ENCODE results near the gene B4GALNT1. TPM values are rescaled to one million over a fixed set of nuclear protein-coding genes. Genes with fewer than 3 reads are reported as not detected.

The B4GALNT1 gene
- total and polyA plus RNA-seq, 9 of the 15 experiments (the other 6 are each of a cell fraction or from before 2014, with no cell fraction given): 1.0 to 32.2 (median 9.8) TPM

- TF ChIP-seq PTTG1 (tag; IDR thresholded peaks at IDR 0.05; ENCODE audit: low read depth): no peak
- peak; percentile 78; the same call in 1 of the 2 replicates for TF ChIP-seq RB1 (IDR thresholded peaks at IDR 0.05; ENCODE audit: low read depth)
- no peak for TF ChIP-seq NFE2L1 (tag; IDR thresholded peaks at IDR 0.05; ENCODE audit: borderline replicate concordance, low read depth)
- no peak for TF ChIP-seq MCM5 (IDR thresholded peaks at IDR 0.05; ENCODE audit: low read depth)
- TF ChIP-seq ESRRB (CRISPR knock-in tag; IDR thresholded peaks at IDR 0.05; ENCODE audit: borderline replicate concordance): no peak
- no peak for TF ChIP-seq ZNF263 (CRISPR knock-in tag; IDR thresholded peaks at IDR 0.05; ENCODE audit: borderline replicate concordance)
- no peak for TF ChIP-seq PRPF4 (IDR thresholded peaks at IDR 0.05; ENCODE audit: insufficient read depth, low read depth, low read length, poor library complexity, severe bottlenecking)
- no peak for TF ChIP-seq NFATC3 (IDR thresholded peaks at IDR 0.05)
- TF ChIP-seq ATF1 (CRISPR knock-in tag; IDR thresholded peaks at IDR 0.05): no peak
- TF ChIP-seq ATF1 (tag; IDR thresholded peaks at IDR 0.05): peak; percentile 22; the same call in 1 of the 2 replicates
- no peak for TF ChIP-seq SIX5 (IDR thresholded peaks at IDR 0.05; ENCODE audit: borderline replicate concordance in 1 of 2, insufficient read depth in 1 of 2, low read depth in 1 of 2, low read length in 2 of 2)
- no peak for TF ChIP-seq XRCC4 (IDR thresholded peaks at IDR 0.05; ENCODE audit: extremely low read depth, insufficient read depth, insufficient read length)
- no peak for TF ChIP-seq NCOA1 (IDR thresholded peaks at IDR 0.05; ENCODE audit: low read depth)
- no peak for TF ChIP-seq CEBPB (tag; IDR thresholded peaks at IDR 0.05)
- TF ChIP-seq HMGN3 (IDR thresholded peaks at IDR 0.05; ENCODE audit: borderline replicate concordance, extremely low read depth, insufficient read length, low read depth, low read length): peak; percentile 66
- TF ChIP-seq GTF2B (IDR thresholded peaks at IDR 0.05; ENCODE audit: extremely low read depth, insufficient read length): no peak
- TF ChIP-seq ZNF696 (CRISPR knock-in tag; conservative IDR thresholded peaks at IDR 0.05): no peak
- TF ChIP-seq NFIC (IDR thresholded peaks at IDR 0.05): no peak
- TF ChIP-seq EHMT2 (IDR thresholded peaks at IDR 0.05): no peak
- no peak for TF ChIP-seq CEBPG (CRISPR knock-in tag; IDR thresholded peaks at IDR 0.05)
- no peak for TF ChIP-seq CEBPG (tag; conservative IDR thresholded peaks at IDR 0.05 in 1 of 2, IDR thresholded peaks at IDR 0.05 in 1 of 2)
- TF ChIP-seq SP1 (CRISPR knock-in tag; IDR thresholded peaks at IDR 0.05): no peak
- no peak for TF ChIP-seq TAF9B (IDR thresholded peaks at IDR 0.05; ENCODE audit: partially characterized antibody)
- no peak for TF ChIP-seq ZNF224 (CRISPR knock-in tag; IDR thresholded peaks at IDR 0.05)
- 0 out of 2 replicates have a peak, but pooled peaks have one; percentile 24 for TF ChIP-seq XRCC5 (IDR thresholded peaks at IDR 0.05; ENCODE audit: low read depth, low read length)
- TF ChIP-seq SAP30 (IDR thresholded peaks at IDR 0.05; ENCODE audit: borderline replicate concordance, insufficient read depth, low read depth, low read length, poor library complexity, severe bottlenecking): no peak
- TF ChIP-seq MECOM (CRISPR knock-in tag; IDR thresholded peaks at IDR 0.05): no peak
- no peak for TF ChIP-seq BHLHE40 (IDR thresholded peaks at IDR 0.05; ENCODE audit: low read length)
- no peak for TF ChIP-seq MAFF (IDR thresholded peaks at IDR 0.05; ENCODE audit: low read length)
- TF ChIP-seq TCFL5 (CRISPR knock-in tag; conservative IDR thresholded peaks at IDR 0.05): no peak
- no peak for TF ChIP-seq POLR2AphosphoS2 (IDR thresholded peaks at IDR 0.05; ENCODE audit: low read length)
- no peak for TF ChIP-seq HLTF (IDR thresholded peaks at IDR 0.05)
Measured at GRCh38 chr12:57621497-57622292, 11.3 kb downstream of the B4GALNT1 start (continued).
